ENCODE data around the gene GAS7. TPM values are rescaled to one million over a fixed set of nuclear protein-coding genes. Genes with fewer than 3 reads are reported as not detected.
A peak's percentile ranks its signal among the peaks of the same experiment; 100 is the strongest.

GAS7 gene
- total and polyA plus RNA-seq, 3 experiments from 2014 or later: 1.9 to 4.4 (median 3.3) TPM

DNA sequence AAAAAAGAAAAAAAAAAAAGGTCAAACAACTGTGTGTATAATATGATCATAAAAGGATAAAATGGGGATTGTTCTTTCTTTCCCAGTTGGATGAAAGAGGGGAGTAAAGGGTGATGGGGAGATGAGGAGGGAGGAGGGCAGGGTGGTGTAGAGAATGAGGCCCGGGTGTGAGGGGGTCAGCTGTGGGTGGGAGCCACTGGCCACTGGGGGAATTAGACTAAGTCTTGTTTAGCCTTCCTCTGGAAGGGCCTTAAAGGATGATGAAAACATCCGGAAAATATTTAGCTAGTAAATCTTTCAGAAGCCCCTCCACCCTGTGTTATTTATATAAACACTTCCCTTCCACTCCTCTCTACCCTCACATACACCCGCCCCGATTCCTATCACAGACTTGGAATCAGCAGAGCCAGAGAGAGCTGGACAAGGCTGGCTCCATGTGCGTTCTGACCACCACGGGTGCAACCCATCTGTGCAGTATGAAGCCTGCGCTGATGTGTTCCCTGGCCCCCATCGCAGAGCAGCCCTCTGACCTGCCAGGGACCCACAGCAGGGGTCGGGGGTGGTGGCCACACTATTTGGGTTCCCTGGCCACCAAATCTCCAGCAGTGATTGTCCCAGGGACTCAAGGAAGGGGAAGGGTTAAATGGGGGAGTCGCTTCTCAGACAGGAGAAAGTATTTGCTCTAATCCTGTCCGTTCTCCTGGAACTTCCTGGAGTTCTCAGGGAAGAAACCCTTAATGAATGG lies 72.7 kb downstream of the GAS7 start:
- H3K4me3 Mint-ChIP-seq: no peak overlapping the region
- no peaks in the 10 kb centered on the region for H3K9me3 Mint-ChIP-seq
- H3K4me1 ChIP-seq (ENCODE audit: insufficient read depth, low read length): peaks cover 26% of the 10 kb centered on the region
- DNase-seq: no peak
- POLR2A ChIA-PET: no interaction called here
- H3K4me3 ChIP-seq (ENCODE audit: low read length): no peak overlapping the region
- no peaks in the 10 kb centered on the region for H3K9me3 ChIP-seq (ENCODE audit: low read length)
- H3K36me3 Mint-ChIP-seq: peaks cover 0 to 4% (median 0%) of the 10 kb centered on the region in 3 donors
- no peaks in the 10 kb centered on the region for H3K27me3 ChIP-seq (ENCODE audit: insufficient read depth, low read length, poor library complexity, severe bottlenecking)
- no peaks in the 10 kb centered on the region for H3K36me3 ChIP-seq (ENCODE audit: insufficient read depth, low read length)
- H3K27ac Mint-ChIP-seq: peak overlapping the region in 1 of 8 donors; percentile 90
- H3K27me3 Mint-ChIP-seq: no peaks in the 10 kb centered on the region
- peaks cover 26 to 35% (median 33%) of the 10 kb centered on the region in 3 donors for H3K4me1 Mint-ChIP-seq
- no peak overlapping the region for H3K27ac ChIP-seq (ENCODE audit: low read depth, low read length)
- CTCF ChIA-PET: no interaction called here

DNA sequence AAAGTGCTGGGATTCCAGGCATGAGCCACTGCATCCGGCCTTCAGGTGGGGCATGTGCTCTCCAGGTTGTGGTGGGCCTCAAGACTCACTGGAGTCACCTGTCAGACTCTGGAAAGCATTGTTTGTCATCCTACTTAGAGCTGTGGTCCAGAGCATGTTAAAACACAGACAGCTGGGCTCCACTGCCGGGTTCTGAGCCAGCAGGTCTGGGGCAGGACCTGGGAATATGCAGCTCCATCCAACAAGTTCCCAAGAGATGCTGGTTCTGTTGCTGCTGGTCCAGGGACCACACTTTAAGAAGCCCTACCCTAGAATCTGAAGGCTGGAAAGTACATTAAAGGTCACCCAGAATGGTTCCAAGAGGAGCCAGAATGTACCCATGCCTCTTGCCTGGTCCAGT lies 75.3 kb downstream of the GAS7 start:
- H3K36me3 Mint-ChIP-seq: peaks cover 0 to 4% (median 0%) of the 10 kb centered on the region in 3 donors
- no peaks in the 10 kb centered on the region for H3K36me3 ChIP-seq (ENCODE audit: insufficient read depth, low read length)
- CTCF ChIA-PET: interaction anchor here (1.4 kb wide), 1 partner anchor 24 kb away, joined by 3 read pairs; no protein-coding TSS in a partner anchor
- no peaks in the 10 kb centered on the region for H3K9me3 Mint-ChIP-seq
- no peak overlapping the region for H3K27ac ChIP-seq (ENCODE audit: low read depth, low read length)
- H3K27me3 ChIP-seq (ENCODE audit: insufficient read depth, low read length, poor library complexity, severe bottlenecking): no peaks in the 10 kb centered on the region
- H3K27ac Mint-ChIP-seq: peak overlapping the region in 1 of 8 donors; percentile 33
- H3K4me3 Mint-ChIP-seq: no peak overlapping the region
- DNase-seq: no peak
- peaks cover 51% of the 10 kb centered on the region for H3K4me1 ChIP-seq (ENCODE audit: insufficient read depth, low read length)
- H3K4me3 ChIP-seq (ENCODE audit: low read length): no peak overlapping the region
- H3K4me1 Mint-ChIP-seq: peaks cover 47 to 60% (median 53%) of the 10 kb centered on the region in 3 donors
- H3K9me3 ChIP-seq (ENCODE audit: low read length): no peaks in the 10 kb centered on the region
- H3K27me3 Mint-ChIP-seq: peaks cover 0 to 3% of the 10 kb centered on the region in 2 donors
- POLR2A ChIA-PET: no interaction called here

DNA sequence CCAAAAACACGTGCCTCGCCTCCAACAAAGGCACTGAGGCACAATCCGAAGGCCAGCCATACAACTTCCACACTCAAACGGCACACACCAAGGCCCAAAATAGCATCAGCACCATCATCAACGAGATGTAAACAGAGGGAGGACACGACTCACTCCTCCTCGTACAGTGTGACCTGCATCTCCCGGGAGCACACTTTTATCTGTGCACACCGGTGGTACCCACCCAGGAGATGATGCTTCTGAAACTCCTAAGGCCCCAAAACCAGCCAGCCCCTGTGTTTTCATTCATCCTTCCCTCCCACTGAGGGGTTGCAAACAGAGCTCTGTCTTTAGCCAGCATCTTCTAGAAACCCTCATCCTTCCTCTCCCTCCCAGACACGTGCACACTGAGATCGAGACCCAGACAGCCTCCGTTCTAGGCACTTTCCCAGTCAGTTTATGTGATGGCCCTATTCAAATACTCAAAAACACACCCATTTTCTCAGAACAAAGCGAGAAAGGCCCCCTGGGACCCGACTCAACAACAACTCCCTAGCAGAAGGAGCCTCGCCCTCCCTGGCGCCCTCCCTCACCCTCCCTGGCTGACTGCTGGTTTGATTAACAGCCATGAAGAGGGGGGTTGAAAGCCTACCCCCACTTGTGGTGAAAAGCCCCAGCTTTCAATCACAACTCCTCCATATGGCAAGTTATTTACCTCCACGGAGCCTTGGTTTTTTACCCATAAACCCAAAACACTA lies 76.3 kb downstream of the GAS7 start:
- Histone ChIP-seq H3K27me3 (ENCODE audit: insufficient read depth, low read length, poor library complexity, severe bottlenecking) (no peaks in the 10 kb centered on the region), H3K4me1 (ENCODE audit: insufficient read depth, low read length) (peaks cover 61% of the 10 kb centered on the region), H3K36me3 (ENCODE audit: insufficient read depth, low read length) (no peaks in the 10 kb centered on the region), H3K27ac (ENCODE audit: low read depth, low read length) (no peak overlapping the region), H3K9me3 (ENCODE audit: low read length) (no peaks in the 10 kb centered on the region), H3K4me3 (ENCODE audit: low read length) (no peak overlapping the region)
- H3K4me3 Mint-ChIP-seq: peak overlapping the region; percentile 8 to 66 (median 31)
- ChIA-PET POLR2A (no interaction called here), CTCF (no interaction called here)
- peak overlapping the region; percentile 31 to 97 (median 82) for H3K27ac Mint-ChIP-seq
- DNase-seq: peak in 4 of 5 donors; percentile 9 to 66 (median 30)
- peaks cover 0 to 3% of the 10 kb centered on the region in 2 donors for H3K27me3 Mint-ChIP-seq
- H3K4me1 Mint-ChIP-seq: peaks cover 56 to 69% (median 62%) of the 10 kb centered on the region in 3 donors
- H3K9me3 Mint-ChIP-seq: no peaks in the 10 kb centered on the region
- H3K36me3 Mint-ChIP-seq: peaks cover 0 to 4% (median 0%) of the 10 kb centered on the region in 3 donors

DNA sequence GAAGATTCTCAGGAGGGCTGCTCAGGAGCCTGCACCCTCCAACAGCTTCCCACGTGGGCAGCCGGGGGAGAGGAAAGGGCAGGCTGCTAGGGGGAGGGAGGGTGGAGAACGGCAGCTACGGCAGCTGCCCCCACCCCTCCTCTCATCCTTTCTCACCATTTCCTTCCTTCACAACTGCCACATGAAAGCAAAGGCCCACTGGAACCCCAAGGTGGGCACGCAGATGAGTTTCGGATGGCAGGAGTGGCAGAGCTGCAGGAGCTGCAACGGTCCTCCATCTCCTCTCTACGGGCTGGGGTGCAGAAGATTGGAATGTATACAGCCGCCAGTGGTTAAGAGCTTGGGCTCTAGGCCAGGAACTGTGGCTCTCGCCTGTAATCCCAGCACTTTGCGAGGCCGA lies 77.7 kb downstream of the GAS7 start:
- peak in 3 of 5 donors; percentile 13 to 48 (median 28) for DNase-seq
- H3K27me3 ChIP-seq (ENCODE audit: insufficient read depth, low read length, poor library complexity, severe bottlenecking): no peaks in the 10 kb centered on the region
- H3K36me3 ChIP-seq (ENCODE audit: insufficient read depth, low read length): no peaks in the 10 kb centered on the region
- Mint-ChIP-seq H3K27ac (peak overlapping the region; percentile 59 to 98 (median 94)), H3K4me3 (peak overlapping the region; percentile 2 to 81 (median 72)), H3K9me3 (no peaks in the 10 kb centered on the region), H3K4me1 (peaks cover 64 to 74% (median 67%) of the 10 kb centered on the region in 3 donors), H3K36me3 (peaks cover 0 to 4% (median 0%) of the 10 kb centered on the region in 3 donors), H3K27me3 (peaks cover 0 to 3% of the 10 kb centered on the region in 2 donors)
- ChIA-PET POLR2A (interaction anchor here (0.7 kb wide), 1 partner anchor 78 kb away, joined by 3 read pairs; the partner anchor contains the start of gene GAS7), CTCF (no interaction called here)
- no peak overlapping the region for H3K27ac ChIP-seq (ENCODE audit: low read depth, low read length)
- no peak overlapping the region for H3K4me3 ChIP-seq (ENCODE audit: low read length)
- peaks cover 71% of the 10 kb centered on the region for H3K4me1 ChIP-seq (ENCODE audit: insufficient read depth, low read length)
- no peaks in the 10 kb centered on the region for H3K9me3 ChIP-seq (ENCODE audit: low read length)

DNA sequence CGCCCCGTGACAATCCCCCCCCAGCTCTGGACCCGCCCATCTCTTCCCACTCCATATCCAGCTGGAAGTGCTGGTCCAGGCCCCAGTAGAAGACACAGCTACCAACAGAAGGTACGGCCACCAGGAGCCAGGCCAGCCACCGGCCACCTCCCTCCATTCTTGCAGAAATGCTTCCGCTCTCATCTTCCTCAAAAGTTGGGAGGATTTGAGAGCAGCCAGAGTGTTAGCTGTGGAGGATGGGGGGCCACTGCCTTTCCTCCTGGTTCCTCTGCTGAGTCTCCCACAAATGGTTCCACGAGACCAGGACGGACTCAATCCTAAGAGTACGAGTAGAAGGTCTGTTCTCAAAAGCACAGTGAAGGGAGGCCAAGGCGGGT lies 78.3 kb downstream of the GAS7 start:
- POLR2A ChIA-PET: no interaction called here
- peak overlapping the region; percentile 2 to 81 (median 72) for H3K4me3 Mint-ChIP-seq
- no peak overlapping the region for H3K27ac ChIP-seq (ENCODE audit: low read depth, low read length)

DNA sequence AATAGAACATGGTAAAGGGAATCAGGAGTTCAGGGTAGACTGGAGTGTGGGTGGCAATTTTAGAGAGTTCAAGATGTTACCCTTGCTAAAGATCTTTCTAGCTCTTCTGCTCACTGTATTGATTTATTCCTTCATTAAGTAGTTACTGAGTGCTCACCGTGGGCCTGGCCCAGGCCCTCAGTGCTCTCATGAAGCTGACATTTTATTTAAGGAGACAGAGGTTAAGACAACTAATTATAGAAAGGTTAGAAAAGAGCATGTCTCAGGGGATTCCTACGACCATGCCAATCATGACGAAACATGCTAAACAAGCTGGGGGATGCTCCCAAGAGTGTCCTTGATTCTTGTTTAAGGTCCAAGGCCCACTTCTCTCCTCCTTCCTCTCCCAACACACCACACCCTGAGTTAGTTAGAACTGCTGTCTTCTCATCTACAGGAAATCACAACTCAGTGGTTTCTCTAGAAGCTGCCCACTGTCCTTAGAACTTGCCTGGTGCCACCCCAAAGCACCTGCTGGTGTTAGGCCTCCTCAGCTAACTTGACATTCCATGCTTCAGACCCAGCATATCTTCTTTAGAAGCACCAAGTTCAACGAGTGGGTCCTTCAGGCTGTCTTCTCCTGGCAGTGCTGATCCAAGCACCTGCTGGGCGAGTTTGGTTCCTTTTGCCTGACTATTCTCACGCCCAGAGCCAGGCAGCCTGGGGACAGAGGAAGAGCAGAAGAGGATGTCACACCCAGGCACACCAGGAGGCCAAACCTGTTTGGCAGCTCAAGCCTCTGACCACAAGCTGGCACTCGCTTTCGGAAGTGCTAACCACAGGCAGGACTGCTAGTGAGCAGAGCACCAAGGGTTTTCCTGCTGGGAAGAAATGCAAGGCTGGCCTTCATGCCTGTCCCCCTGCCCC lies 79.0 kb downstream of the GAS7 start:
- Histone ChIP-seq H3K27ac (ENCODE audit: low read depth, low read length) (peak overlapping the region; percentile 10), H3K4me1 (ENCODE audit: insufficient read depth, low read length) (peaks cover 83% of the 10 kb centered on the region), H3K36me3 (ENCODE audit: insufficient read depth, low read length) (no peaks in the 10 kb centered on the region), H3K27me3 (ENCODE audit: insufficient read depth, low read length, poor library complexity, severe bottlenecking) (no peaks in the 10 kb centered on the region), H3K9me3 (ENCODE audit: low read length) (no peaks in the 10 kb centered on the region), H3K4me3 (ENCODE audit: low read length) (no peak overlapping the region)
- Mint-ChIP-seq H3K36me3 (peaks cover 0 to 4% (median 0%) of the 10 kb centered on the region in 3 donors), H3K27ac (peak overlapping the region; percentile 39 to 100 (median 95)), H3K4me3 (peak overlapping the region; percentile 12 to 81 (median 72)), H3K4me1 (peaks cover 76 to 87% (median 80%) of the 10 kb centered on the region in 3 donors), H3K9me3 (peaks cover 0 to 1% (median 0%) of the 10 kb centered on the region in 5 donors), H3K27me3 (peaks cover 0 to 8% of the 10 kb centered on the region in 2 donors)
- ChIA-PET CTCF (no interaction called here), POLR2A (no interaction called here)
- DNase-seq: peak in 4 of 5 donors; percentile 8 to 41 (median 14)

More for the DNA sequence above, 78.3 kb downstream of the GAS7 start:
- H3K9me3 ChIP-seq (ENCODE audit: low read length): no peaks in the 10 kb centered on the region
- no peaks in the 10 kb centered on the region for H3K27me3 ChIP-seq (ENCODE audit: insufficient read depth, low read length, poor library complexity, severe bottlenecking)
- CTCF ChIA-PET: no interaction called here
- H3K36me3 ChIP-seq (ENCODE audit: insufficient read depth, low read length): no peaks in the 10 kb centered on the region
- DNase-seq: no peak
- peaks cover 70 to 81% (median 73%) of the 10 kb centered on the region in 3 donors for H3K4me1 Mint-ChIP-seq
- no peaks in the 10 kb centered on the region for H3K9me3 Mint-ChIP-seq
- no peak overlapping the region for H3K4me3 ChIP-seq (ENCODE audit: low read length)
- peaks cover 77% of the 10 kb centered on the region for H3K4me1 ChIP-seq (ENCODE audit: insufficient read depth, low read length)
- peaks cover 0 to 3% of the 10 kb centered on the region in 2 donors for H3K27me3 Mint-ChIP-seq
- H3K27ac Mint-ChIP-seq: peak overlapping the region; percentile 59 to 100 (median 95)
- peaks cover 0 to 4% (median 0%) of the 10 kb centered on the region in 3 donors for H3K36me3 Mint-ChIP-seq

DNA sequence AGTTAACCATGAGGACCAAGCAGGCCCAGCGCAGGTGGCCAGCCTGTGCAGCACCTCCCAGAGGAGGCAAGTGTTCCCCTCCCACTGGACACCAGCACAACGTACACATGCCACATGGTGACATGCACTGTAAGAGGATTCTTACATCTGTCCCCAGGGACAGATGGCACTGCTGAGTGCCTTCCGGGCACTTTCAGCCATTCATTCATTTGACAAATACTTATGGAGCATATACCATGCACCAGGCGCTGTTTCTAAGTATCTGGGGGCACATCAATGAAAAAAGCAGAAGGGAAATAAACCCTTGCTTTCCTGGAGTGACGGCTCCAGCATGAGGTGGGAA lies 79.6 kb downstream of the GAS7 start:
- Histone ChIP-seq H3K4me3 (ENCODE audit: low read length) (no peak overlapping the region), H3K9me3 (ENCODE audit: low read length) (no peaks in the 10 kb centered on the region), H3K36me3 (ENCODE audit: insufficient read depth, low read length) (no peaks in the 10 kb centered on the region), H3K4me1 (ENCODE audit: insufficient read depth, low read length) (peaks cover 90% of the 10 kb centered on the region), H3K27ac (ENCODE audit: low read depth, low read length) (no peak overlapping the region), H3K27me3 (ENCODE audit: insufficient read depth, low read length, poor library complexity, severe bottlenecking) (no peaks in the 10 kb centered on the region)
- CTCF ChIA-PET: no interaction called here
- Mint-ChIP-seq H3K9me3 (peaks cover 0 to 1% (median 0%) of the 10 kb centered on the region in 5 donors), H3K27me3 (peaks cover 0 to 10% of the 10 kb centered on the region in 2 donors), H3K36me3 (peaks cover 0 to 4% (median 0%) of the 10 kb centered on the region in 3 donors), H3K27ac (peak overlapping the region; percentile 39 to 100 (median 95)), H3K4me3 (peak overlapping the region; percentile 12 to 81 (median 72)), H3K4me1 (peaks cover 83 to 94% (median 86%) of the 10 kb centered on the region in 3 donors)
- no peak for DNase-seq
- POLR2A ChIA-PET: no interaction called here

Measured in CD8-positive, alpha-beta memory T cell (primary cell).